ENCODE data around the gene MUC6.

The MUC6 gene, protein sequence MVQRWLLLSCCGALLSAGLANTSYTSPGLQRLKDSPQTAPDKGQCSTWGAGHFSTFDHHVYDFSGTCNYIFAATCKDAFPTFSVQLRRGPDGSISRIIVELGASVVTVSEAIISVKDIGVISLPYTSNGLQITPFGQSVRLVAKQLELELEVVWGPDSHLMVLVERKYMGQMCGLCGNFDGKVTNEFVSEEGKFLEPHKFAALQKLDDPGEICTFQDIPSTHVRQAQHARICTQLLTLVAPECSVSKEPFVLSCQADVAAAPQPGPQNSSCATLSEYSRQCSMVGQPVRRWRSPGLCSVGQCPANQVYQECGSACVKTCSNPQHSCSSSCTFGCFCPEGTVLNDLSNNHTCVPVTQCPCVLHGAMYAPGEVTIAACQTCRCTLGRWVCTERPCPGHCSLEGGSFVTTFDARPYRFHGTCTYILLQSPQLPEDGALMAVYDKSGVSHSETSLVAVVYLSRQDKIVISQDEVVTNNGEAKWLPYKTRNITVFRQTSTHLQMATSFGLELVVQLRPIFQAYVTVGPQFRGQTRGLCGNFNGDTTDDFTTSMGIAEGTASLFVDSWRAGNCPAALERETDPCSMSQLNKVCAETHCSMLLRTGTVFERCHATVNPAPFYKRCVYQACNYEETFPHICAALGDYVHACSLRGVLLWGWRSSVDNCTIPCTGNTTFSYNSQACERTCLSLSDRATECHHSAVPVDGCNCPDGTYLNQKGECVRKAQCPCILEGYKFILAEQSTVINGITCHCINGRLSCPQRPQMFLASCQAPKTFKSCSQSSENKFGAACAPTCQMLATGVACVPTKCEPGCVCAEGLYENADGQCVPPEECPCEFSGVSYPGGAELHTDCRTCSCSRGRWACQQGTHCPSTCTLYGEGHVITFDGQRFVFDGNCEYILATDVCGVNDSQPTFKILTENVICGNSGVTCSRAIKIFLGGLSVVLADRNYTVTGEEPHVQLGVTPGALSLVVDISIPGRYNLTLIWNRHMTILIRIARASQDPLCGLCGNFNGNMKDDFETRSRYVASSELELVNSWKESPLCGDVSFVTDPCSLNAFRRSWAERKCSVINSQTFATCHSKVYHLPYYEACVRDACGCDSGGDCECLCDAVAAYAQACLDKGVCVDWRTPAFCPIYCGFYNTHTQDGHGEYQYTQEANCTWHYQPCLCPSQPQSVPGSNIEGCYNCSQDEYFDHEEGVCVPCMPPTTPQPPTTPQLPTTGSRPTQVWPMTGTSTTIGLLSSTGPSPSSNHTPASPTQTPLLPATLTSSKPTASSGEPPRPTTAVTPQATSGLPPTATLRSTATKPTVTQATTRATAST (N-terminal part only)

DNA sequence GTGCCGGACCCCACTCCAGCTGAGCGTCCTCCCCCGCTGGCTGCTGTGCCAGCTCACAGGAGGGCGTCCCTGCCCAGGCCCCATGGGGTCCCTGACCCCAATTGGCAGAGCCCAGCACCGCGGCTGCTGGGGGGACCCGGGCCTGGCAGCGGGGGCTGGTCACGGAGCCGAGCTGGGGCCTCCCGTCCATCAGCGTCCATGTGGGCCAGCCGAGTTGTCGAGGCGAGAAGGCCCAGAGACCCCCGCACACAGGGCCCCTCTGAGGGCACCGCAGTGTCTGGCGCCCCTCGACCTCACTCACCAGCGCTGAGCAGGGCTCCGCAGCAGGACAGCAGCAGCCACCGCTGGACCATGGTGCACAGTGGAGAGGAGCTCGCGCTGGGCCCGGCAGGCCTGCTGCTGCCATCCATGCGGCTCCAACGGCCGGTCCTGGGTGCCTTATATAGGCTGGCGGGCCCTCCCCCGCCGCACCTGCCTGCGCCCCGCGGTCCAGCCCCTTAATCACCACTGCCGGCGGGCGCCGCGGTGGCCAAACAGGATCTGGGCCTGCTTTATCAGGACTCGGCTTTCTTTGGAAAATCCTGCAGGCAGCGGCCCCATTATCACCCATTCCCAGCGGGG, at the start of gene MUC6:
Gene MUC6 (minus strand): TSS at position 416 of the 621 bp plus-strand sequence. CDS start 63 bp downstream, at position 353.
- FAIRE-seq (no peak), DNase-seq (ENCODE audit: insufficient read length, low spot score) (no peak)

DNA sequence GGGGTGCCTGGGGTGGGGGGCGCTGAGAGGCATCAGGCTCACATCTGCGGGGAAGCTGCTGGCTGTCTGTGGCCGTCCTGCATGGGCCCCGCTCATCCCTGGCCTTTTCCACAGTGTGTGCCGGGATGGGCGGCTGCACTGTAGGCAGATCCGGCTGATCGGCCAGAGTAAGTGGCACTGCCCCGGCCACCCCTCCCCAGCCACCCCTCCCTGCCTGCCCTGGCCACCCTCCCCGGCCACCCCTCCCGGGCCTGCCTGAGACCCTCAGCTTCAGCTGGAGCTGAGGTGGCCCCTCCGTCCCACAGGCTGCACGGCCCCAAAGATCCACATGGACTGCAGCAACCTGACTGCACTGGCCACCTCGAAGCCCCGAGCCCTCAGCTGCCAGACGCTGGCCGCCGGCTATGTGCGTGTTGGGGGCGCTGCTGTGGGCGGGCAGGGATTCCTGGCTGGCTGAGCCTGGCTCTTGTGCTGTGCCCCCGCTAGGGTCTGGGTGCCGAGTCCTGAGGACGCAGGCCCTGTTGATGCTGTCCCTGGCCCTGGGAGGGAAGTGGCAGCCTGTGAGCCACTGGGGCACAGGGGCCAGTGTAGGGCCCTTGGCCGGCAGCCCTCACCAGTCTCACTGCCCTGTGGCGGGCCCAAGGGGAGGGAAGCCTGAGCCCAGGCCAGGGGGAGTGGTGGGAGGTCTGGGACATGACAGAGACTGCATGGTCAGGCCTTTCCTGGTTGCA, 49.1 kb upstream of the MUC6 start:
- FAIRE-seq (no peak), DNase-seq (ENCODE audit: insufficient read length, low spot score) (no peak)

DNA sequence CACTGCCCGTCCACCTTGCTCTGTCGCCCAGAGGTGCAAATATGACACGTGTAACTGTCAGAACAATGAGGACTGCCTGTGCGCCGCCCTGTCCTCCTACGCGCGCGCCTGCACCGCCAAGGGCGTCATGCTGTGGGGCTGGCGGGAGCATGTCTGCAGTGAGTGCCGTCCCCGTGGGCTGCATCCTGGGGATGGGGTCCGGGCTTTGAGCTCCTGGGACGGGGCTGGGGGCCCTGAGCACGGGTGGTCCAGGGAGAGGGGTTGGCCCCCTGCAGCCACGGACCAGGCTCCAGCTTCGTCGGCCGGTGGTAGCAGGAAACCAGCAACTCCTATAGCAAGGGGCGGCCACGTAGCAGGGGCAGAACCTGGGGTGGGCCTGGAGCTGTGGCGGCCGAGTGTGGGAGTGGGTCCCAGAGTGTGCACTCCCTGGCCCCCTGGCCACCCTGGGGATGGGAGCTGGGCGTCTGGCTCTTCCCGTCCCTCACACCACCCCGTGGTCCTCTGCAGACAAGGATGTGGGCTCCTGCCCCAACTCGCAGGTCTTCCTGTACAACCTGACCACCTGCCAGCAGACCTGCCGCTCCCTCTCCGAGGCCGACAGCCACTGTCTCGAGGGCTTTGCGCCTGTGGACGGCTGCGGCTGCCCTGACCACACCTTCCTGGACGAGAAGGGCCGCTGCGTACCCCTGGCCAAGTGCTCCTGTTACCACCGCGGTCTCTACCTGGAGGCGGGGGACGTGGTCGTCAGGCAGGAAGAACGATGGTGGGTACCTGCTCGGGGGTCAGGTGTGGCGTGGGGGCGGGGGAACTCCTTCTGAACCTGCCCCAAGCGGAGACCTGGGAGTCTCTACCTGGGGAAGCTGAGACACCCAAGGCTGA, 48.3 kb upstream of the MUC6 start:
- no peak for DNase-seq (ENCODE audit: insufficient read length, low spot score)

DNA sequence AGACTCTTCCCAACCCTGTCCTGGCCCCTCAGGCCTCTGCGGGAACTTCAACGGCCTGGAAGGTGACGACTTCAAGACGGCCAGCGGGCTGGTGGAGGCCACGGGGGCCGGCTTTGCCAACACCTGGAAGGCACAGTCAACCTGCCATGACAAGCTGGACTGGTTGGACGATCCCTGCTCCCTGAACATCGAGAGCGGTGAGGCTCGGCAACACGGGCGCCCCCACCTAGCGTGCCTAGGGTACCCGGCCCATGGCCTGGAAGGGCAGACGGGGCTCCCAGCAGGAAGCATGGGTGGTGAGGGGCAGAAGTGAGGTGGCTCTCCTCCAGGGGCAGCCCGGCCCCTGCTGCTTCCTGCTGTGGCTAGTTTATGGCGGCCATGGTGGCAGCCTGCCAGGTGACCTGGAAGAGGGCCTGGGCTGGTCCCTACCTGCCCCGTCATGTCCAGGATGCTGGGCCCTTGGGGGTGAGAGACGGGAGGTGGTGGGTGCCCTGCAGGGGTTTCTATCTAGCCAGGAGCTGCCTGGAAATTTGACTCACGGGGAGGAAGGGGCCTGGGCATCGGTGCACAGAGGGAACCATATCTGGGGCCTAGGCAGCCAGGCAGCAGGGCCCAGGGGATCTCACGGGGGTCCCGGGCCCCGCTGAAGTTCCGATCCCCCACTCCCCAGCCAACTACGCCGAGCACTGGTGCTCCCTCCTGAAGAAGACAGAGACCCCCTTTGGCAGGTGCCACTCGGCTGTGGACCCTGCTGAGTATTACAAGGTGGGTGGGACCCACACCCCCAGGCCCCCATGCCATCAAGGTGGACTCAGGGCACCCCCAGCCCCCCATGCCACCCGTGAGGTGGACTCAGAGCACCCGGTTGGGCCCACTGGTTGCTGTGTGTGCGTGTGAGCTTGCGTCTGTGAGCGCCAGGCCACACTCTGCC, 47.4 kb upstream of the MUC6 start:
- DNase-seq (ENCODE audit: insufficient read length, low spot score) = no peak

More for the DNA sequence above, 48.3 kb upstream of the MUC6 start:
- no peak for FAIRE-seq

DNA sequence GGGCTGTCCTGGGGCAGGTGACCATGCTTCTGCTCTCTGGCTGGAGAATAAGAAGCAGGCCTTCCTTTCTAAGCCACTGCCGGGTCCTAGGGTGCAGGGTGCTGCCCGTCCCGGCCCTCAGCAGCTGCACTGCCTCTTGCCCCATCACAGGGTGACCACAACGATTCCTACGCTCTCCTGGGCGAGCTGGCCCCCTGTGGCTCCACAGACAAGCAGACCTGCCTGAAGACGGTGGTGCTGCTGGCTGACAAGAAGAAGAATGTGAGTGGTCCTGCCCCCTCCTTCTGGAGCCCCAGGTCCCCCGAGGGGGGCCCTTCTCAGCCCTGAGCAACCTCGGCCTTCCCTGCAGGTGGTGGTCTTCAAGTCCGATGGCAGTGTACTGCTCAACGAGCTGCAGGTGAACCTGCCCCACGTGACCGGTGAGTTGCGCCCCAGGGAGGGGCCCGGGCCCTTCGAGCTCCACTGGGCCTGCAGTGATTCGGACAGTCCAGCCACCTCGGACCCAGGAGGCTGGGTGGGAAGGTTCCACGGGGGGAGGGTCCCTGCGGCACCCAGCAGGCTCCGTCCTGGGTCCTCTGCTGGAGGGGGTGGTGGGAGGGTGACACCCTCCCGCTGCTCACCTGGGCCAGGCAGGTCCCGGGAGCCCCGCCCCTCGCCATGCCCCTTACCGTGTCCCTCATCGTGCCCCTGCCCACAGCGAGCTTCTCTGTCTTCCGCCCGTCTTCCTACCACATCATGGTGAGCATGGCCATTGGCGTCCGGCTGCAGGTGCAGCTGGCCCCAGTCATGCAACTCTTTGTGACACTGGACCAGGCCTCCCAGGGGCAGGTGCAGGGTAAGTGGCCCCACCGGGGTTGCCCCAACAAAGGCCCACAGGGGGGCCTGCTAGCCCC, 46.5 kb upstream of the MUC6 start:
- DNase-seq (ENCODE audit: insufficient read length, low spot score) (no peak), FAIRE-seq (no peak)

More for the DNA sequence above, 47.4 kb upstream of the MUC6 start:
- FAIRE-seq = no peak

DNA sequence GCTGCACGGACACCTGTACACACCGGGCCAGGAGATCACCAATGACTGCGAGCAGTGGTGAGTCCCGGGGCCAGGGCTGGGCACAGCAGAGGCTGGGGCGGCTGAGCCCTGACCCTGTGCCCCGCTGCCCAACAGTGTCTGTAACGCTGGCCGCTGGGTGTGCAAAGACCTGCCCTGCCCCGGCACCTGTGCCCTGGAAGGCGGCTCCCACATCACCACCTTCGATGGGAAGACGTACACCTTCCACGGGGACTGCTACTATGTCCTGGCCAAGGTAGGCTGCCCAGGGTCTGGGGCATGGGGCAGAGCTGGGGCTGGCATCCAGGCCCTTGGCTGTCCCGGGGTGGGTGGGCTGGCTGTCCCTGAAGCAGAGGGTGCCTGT, 45.8 kb upstream of the MUC6 start:
- FAIRE-seq (no peak), DNase-seq (ENCODE audit: insufficient read length, low spot score) (no peak)

DNA sequence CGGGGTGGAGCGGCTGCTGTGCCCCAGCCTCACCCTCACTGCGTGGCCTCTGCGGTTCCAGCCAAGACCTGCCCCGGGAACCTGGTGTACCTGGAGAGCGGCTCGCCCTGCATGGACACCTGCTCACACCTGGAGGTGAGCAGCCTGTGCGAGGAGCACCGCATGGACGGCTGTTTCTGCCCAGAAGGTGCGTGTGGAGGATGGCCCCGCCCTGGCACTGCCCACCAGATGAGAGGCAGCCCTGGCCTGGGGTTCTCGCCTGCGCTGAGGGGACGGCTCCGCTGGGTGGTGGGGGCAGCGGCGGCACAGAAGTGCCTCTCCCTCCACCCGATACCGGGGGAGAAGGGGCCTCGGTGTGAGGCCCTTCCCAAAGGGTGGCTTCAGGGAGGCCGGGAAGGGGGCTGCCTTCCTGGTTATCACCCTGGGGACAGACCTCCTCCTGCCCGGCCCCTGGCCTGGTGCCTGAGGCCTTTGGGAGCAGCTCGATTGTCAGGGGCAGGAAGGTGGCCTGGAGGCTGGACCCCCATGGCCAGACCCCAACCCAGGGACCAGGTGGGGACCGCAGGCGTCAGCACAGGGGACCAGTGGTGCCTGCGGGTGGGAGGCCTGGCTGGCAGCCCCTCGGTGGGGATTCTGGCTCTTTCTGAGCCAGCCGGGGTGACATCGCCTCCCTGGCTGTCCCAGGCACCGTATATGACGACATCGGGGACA, 45.2 kb upstream of the MUC6 start:
- DNase-seq (ENCODE audit: insufficient read length, low spot score) (no peak), FAIRE-seq (no peak)

DNA sequence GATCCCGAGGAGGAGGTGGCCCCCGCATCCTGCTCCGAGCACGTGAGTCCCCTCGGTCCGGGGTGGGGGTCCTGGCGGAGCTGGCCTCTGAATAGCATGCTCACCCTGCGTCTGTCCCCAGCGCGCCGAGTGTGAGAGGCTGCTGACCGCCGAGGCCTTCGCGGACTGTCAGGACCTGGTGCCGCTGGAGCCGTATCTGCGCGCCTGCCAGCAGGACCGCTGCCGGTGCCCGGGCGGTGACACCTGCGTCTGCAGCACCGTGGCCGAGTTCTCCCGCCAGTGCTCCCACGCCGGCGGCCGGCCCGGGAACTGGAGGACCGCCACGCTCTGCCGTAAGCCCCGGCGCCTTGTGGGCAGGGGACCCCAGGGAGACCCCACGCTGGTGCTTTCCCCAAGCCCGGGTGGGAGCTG, 41.7 kb upstream of the MUC6 start:
- DNase-seq (ENCODE audit: insufficient read length, low spot score) (no peak), FAIRE-seq (no peak)

DNA sequence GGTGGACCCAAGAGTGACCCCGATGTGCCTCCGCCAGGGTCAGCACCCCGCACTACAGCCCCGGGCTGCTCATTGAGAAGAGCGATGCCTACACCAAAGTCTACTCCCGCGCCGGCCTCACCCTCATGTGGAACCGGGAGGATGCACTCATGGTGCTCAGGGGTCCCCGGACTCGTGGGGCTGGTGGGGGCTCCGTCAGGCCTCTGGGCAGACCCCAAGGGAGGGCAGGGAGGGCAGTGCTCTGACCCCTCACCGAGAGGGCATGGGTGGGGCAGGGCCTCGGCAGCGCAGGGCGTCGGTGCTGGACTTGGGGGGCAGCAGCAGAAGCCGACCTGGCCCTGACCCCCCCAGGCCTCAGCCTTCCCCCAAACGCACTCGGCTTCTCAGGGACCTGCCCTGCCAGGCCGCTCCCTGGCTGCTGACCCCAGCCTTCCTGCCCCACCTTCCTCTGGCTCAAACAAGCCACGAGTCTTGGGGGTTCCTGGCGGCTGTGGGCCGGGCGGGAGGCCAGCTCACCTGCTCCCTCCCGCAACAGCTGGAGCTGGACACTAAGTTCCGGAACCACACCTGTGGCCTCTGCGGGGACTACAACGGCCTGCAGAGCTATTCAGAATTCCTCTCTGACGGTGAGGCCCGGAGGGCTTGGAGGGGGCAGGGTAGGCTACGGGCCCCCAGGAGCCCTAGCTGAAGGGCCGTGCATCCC, 41.0 kb upstream of the MUC6 start:
- FAIRE-seq (no peak), DNase-seq (ENCODE audit: insufficient read length, low spot score) (no peak)

DNA sequence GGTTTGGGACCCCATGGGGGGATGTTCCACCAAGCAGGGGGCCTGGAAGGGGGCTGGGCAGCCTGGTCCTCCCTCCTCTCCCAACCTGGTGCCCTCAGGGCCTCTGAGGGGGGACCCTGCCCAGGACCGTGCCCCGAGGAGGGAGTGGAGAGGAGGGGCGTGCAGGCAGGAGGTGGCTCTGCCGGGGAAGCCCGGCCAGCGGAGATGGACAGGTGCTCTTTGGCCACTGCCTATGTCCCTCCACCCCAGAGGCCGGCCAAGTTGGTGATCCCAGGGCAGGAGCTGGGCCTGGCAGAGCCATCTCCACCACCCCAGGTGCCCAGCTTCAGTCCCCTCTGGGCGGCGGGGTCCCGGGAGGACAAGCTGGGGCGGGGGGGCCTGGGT, 40.5 kb upstream of the MUC6 start:
- FAIRE-seq (no peak), DNase-seq (ENCODE audit: insufficient read length, low spot score) (no peak)

DNA sequence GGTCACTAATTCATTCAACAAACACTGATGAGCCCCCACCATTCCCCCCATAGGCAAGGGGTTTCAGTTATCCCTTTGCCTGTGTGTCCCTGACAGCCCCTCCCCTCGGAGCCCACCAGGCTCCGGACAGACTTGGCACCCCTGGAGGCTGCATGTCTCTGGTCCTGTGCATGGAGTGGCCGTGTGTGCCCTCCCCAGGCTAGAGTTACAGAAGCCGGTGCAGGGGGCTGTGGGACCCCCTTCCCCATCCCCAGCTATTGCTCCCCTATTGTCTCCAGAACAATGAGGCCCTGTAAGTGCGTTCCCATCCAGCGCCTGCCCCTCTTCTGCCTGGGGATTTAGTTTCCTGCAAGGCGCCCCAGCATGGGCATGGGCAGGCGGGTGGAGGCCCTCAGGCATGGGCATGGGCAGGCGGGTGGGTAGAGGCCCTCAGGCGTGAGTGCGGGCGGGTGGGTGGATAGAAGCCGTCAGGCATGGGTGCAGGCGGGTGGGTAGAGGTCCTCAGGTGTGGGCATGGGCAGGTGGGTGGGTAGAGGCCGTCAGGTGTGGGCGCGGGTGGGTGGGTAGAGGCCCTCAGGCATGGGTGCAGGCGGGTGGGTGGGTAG, 39.6 kb upstream of the MUC6 start:
- DNase-seq (ENCODE audit: insufficient read length, low spot score) (no peak), FAIRE-seq (no peak)

DNA sequence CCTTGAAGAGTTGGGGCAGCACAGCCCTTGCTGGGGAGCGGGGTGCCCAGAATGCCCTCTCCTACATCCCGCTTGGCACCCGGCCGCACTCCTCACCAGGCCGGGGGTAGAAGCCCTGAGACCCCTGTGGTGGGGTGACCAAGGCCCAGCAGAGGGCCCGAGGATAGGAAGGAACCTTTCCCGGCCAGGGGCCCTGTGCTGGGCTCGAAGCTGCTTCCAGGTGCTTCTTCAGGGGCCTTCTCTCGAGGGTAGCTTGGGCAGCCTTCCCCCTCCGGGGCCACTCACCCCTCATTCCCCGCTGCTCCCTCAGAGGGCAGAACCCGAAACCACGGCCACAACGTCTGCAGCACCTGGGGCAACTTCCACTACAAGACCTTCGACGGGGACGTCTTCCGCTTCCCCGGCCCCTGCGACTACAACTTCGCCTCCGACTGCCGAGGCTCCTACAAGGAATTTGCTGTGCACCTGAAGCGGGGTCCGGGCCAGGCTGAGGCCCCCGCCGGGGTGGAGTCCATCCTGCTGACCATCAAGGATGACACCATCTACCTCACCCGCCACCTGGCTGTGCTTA, 38.9 kb upstream of the MUC6 start:
- no peak for FAIRE-seq
- DNase-seq (ENCODE audit: insufficient read length, low spot score) = no peak

DNA sequence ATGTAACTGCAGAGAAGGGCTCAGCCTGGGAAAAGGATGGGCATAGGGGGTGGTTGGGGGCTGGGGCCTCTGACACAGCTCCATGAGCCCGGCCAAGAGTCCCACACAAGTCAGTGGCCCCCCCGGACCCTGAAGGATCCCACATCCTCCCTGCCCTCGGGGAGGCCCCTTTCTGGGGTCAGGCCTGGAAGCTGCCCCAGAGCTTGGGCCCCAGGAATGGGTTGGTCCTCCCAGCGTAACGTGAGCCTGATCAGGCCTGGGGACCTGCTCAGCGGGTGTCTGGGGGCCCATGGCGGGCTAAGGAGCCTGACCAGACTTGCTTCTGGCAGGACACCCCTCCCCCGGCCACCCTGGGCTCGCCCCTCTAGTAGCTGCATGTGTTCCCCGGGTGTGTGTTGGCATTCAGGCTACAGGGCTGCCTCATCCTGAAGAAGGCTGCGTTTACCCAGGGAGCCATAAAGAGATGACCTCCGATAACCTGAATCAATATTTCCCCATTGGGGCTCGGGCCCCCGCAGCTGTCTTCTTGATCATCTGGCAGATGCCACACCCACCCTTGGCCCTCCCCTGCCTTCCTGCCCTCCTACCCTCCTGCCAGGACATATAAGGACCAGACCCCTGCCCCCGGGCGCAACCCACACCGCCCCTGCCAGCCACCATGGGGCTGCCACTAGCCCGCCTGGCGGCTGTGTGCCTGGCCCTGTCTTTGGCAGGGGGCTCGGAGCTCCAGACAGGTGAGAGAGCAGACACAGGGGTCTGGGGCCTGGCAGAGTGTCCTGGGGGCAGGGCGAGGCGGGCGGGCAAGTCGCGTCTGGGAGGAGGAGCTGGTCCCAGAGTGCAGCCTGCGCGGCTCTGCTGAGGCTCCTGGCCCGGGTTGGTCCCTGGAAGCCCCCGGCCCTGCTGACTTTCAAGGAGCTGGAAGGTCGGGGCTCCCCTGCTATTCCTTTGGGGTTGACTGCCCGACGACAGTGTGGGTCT, 38.0 kb upstream of the MUC6 start, which contains the start of gene MUC2:
Gene MUC2 (plus strand): TSS at position 631 of the 978 bp plus-strand sequence.
- DNase-seq (ENCODE audit: insufficient read length, low spot score) (no peak), FAIRE-seq (no peak)

DNA sequence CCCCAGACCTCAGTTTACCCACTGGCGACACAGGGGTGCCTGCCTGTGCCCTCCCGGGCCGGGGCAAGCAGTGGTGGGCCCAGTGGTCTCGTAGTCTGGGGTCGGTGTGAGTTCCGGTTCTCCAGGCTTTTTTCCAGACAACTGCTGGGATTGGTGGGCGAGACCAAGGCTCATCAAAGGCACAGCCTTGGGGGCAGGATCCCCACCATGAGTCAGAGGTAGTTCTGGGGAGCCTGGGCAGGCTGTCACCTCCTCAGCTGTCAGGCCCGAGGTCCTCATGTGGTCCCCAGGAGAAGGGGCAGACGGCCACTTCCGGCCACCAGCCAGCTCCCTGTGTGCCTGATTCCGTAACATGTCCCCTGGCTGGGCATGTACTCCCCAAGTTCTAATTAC, 37.3 kb upstream of the MUC6 start:
- DNase-seq (ENCODE audit: insufficient read length, low spot score) (no peak), FAIRE-seq (no peak)

All from GM19239 (cell line).